ENCODE measurements around the gene LMO7. TPM values are rescaled to one million over a fixed set of nuclear protein-coding genes. Genes with fewer than 3 reads are reported as not detected.

LMO7 gene
- total RNA-seq, 1 experiment from 2014 or later: 18.5 TPM

DNA sequence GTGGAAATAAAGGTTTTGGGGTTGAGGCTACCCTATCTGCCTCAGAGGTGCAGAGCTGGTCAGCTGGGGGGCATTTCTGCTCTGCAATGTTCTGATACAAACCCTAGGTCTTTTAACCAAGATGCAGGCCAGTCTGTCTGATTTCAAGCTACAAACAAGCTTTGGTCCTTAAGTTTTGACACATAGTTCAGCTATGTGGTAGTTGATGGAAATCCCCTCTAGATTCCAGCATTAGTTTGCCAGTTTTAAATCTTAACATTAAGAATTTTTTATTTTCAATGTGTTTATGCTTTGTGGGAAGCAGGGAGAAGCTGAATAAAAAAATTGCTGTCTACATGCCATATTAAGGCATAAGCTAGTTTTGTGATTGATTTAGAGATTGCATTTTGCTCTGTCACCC, 225.7 kb downstream of the LMO7 start:
- Mint-ChIP-seq H3K27ac (no peak overlapping the region), H3K36me3 (no peaks in the 10 kb centered on the region), H3K9me3 (peaks cover 9% of the 10 kb centered on the region; the same call in 1 of the 2 replicates), H3K4me1 (0 out of 2 replicates have a peak, but pooled peaks cover 5% of the 10 kb centered on the region), H3K27me3 (ENCODE audit: low read depth) (no peaks in the 10 kb centered on the region), H3K4me3 (no peak overlapping the region)
- ATAC-seq (no peak), DNase-seq (ENCODE audit: low spot score) (no peak)
- ChIA-PET POLR2A (no interaction called here), CTCF (interaction anchor here (0.9 to 1.3 kb wide), 2 partner anchors 9 to 16 kb away, joined by 3 to 5 read pairs; no protein-coding TSS in a partner anchor)
- TF ChIP-seq, protein P1, sequence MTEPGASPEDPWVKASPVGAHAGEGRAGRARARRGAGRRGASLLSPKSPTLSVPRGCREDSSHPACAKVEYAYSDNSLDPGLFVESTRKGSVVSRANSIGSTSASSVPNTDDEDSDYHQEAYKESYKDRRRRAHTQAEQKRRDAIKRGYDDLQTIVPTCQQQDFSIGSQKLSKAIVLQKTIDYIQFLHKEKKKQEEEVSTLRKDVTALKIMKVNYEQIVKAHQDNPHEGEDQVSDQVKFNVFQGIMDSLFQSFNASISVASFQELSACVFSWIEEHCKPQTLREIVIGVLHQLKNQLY (CRISPR knock-in tag; IDR thresholded peaks at IDR 0.05): no peak
- TF ChIP-seq RORB (CRISPR knock-in tag; IDR thresholded peaks at IDR 0.05): no peak
- no peak for TF ChIP-seq ESRRA (CRISPR knock-in tag; IDR thresholded peaks at IDR 0.05; ENCODE audit: borderline replicate concordance)
- TF ChIP-seq ZNF138 (CRISPR knock-in tag; conservative IDR thresholded peaks at IDR 0.05): no peak
- TF ChIP-seq, protein P2, sequence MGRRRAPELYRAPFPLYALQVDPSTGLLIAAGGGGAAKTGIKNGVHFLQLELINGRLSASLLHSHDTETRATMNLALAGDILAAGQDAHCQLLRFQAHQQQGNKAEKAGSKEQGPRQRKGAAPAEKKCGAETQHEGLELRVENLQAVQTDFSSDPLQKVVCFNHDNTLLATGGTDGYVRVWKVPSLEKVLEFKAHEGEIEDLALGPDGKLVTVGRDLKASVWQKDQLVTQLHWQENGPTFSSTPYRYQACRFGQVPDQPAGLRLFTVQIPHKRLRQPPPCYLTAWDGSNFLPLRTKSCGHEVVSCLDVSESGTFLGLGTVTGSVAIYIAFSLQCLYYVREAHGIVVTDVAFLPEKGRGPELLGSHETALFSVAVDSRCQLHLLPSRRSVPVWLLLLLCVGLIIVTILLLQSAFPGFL (CRISPR knock-in tag; IDR thresholded peaks at IDR 0.05; ENCODE audit: borderline replicate concordance): no peak
- TF ChIP-seq, protein P3, sequence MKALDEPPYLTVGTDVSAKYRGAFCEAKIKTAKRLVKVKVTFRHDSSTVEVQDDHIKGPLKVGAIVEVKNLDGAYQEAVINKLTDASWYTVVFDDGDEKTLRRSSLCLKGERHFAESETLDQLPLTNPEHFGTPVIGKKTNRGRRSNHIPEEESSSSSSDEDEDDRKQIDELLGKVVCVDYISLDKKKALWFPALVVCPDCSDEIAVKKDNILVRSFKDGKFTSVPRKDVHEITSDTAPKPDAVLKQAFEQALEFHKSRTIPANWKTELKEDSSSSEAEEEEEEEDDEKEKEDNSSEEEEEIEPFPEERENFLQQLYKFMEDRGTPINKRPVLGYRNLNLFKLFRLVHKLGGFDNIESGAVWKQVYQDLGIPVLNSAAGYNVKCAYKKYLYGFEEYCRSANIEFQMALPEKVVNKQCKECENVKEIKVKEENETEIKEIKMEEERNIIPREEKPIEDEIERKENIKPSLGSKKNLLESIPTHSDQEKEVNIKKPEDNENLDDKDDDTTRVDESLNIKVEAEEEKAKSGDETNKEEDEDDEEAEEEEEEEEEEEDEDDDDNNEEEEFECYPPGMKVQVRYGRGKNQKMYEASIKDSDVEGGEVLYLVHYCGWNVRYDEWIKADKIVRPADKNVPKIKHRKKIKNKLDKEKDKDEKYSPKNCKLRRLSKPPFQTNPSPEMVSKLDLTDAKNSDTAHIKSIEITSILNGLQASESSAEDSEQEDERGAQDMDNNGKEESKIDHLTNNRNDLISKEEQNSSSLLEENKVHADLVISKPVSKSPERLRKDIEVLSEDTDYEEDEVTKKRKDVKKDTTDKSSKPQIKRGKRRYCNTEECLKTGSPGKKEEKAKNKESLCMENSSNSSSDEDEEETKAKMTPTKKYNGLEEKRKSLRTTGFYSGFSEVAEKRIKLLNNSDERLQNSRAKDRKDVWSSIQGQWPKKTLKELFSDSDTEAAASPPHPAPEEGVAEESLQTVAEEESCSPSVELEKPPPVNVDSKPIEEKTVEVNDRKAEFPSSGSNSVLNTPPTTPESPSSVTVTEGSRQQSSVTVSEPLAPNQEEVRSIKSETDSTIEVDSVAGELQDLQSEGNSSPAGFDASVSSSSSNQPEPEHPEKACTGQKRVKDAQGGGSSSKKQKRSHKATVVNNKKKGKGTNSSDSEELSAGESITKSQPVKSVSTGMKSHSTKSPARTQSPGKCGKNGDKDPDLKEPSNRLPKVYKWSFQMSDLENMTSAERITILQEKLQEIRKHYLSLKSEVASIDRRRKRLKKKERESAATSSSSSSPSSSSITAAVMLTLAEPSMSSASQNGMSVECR (CRISPR knock-in tag; IDR thresholded peaks at IDR 0.05; ENCODE audit: borderline replicate concordance): no peak
- no peak for TF ChIP-seq MYBL2 (CRISPR knock-in tag; IDR thresholded peaks at IDR 0.05)
- TF ChIP-seq RELA (CRISPR knock-in tag; IDR thresholded peaks at IDR 0.05; ENCODE audit: borderline replicate concordance): no peak

DNA sequence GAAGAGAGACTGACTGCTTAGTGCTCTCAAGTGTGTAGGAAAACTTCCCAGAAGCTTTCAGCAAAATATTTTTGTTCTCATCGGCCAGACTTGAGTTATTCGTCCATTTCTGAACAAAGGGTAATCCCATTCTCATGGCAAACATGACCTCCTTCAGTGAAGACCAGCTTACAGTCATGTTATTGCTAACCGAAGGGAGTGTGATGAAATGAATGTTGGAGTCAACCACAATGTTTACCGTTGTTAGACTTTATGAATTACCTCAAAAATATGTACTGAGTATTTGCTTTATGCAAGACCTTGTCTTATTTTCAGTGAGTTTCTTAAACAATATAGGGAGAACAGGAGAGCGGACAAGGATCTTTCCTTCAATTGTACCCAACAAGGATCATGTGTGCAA, 228.6 kb downstream of the LMO7 start:
- ATAC-seq: no peak
- ChIA-PET POLR2A (no interaction called here), CTCF (interaction anchor here (1.0 kb wide), 1 partner anchor 12 kb away, joined by 3 read pairs; no protein-coding TSS in a partner anchor)
- H3K36me3 Mint-ChIP-seq: no peaks in the 10 kb centered on the region
- TF ChIP-seq NR2C2 (CRISPR knock-in tag; IDR thresholded peaks at IDR 0.05) (no peak), FOXK1 (CRISPR knock-in tag; IDR thresholded peaks at IDR 0.05) (no peak), SP1 (CRISPR knock-in tag; conservative IDR thresholded peaks at IDR 0.05) (no peak), ZNF219 (CRISPR knock-in tag; IDR thresholded peaks at IDR 0.05; ENCODE audit: borderline replicate concordance) (no peak), ATF1 (CRISPR knock-in tag; IDR thresholded peaks at IDR 0.05) (no peak), ZNF416 (CRISPR knock-in tag; IDR thresholded peaks at IDR 0.05) (no peak), ESRRA (CRISPR knock-in tag; IDR thresholded peaks at IDR 0.05; ENCODE audit: borderline replicate concordance) (no peak)
- TF ChIP-seq, protein P4, sequence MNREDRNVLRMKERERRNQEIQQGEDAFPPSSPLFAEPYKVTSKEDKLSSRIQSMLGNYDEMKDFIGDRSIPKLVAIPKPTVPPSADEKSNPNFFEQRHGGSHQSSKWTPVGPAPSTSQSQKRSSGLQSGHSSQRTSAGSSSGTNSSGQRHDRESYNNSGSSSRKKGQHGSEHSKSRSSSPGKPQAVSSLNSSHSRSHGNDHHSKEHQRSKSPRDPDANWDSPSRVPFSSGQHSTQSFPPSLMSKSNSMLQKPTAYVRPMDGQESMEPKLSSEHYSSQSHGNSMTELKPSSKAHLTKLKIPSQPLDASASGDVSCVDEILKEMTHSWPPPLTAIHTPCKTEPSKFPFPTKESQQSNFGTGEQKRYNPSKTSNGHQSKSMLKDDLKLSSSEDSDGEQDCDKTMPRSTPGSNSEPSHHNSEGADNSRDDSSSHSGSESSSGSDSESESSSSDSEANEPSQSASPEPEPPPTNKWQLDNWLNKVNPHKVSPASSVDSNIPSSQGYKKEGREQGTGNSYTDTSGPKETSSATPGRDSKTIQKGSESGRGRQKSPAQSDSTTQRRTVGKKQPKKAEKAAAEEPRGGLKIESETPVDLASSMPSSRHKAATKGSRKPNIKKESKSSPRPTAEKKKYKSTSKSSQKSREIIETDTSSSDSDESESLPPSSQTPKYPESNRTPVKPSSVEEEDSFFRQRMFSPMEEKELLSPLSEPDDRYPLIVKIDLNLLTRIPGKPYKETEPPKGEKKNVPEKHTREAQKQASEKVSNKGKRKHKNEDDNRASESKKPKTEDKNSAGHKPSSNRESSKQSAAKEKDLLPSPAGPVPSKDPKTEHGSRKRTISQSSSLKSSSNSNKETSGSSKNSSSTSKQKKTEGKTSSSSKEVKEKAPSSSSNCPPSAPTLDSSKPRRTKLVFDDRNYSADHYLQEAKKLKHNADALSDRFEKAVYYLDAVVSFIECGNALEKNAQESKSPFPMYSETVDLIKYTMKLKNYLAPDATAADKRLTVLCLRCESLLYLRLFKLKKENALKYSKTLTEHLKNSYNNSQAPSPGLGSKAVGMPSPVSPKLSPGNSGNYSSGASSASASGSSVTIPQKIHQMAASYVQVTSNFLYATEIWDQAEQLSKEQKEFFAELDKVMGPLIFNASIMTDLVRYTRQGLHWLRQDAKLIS (CRISPR knock-in tag; IDR thresholded peaks at IDR 0.05; ENCODE audit: borderline replicate concordance): no peak
- TF ChIP-seq, protein P5, sequence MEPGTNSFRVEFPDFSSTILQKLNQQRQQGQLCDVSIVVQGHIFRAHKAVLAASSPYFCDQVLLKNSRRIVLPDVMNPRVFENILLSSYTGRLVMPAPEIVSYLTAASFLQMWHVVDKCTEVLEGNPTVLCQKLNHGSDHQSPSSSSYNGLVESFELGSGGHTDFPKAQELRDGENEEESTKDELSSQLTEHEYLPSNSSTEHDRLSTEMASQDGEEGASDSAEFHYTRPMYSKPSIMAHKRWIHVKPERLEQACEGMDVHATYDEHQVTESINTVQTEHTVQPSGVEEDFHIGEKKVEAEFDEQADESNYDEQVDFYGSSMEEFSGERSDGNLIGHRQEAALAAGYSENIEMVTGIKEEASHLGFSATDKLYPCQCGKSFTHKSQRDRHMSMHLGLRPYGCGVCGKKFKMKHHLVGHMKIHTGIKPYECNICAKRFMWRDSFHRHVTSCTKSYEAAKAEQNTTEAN (CRISPR knock-in tag; IDR thresholded peaks at IDR 0.05): no peak
- TF ChIP-seq, protein P3 (CRISPR knock-in tag; IDR thresholded peaks at IDR 0.05; ENCODE audit: borderline replicate concordance): no peak
- no peak overlapping the region for H3K4me3 Mint-ChIP-seq
- H3K9me3 Mint-ChIP-seq: peaks cover 9% of the 10 kb centered on the region; the same call in 1 of the 2 replicates
- H3K27me3 Mint-ChIP-seq (ENCODE audit: low read depth): no peaks in the 10 kb centered on the region
- no peak for DNase-seq (ENCODE audit: low spot score)
- peaks cover 12% of the 10 kb centered on the region for H3K4me1 Mint-ChIP-seq
- no peak overlapping the region for H3K27ac Mint-ChIP-seq

Data from WTC11 (cell line).